H1 (cell line): ENCODE measurements around the gene EPS8. TPM values are rescaled to one million over a fixed set of nuclear protein-coding genes. Genes with fewer than 3 reads are reported as not detected.

Source experiments
- CTCF ChIA-PET: fragments of 300-600 bp; sonication (Branson Sonifier 250); formaldehyde crosslinking; loops from one replicate; lab custom pipeline; 2021; ENCODE audit not compliant: partially characterized antibody; lab: Charles Lee
- POLR2A ChIA-PET: fragments of 300-600 bp; sonication (Branson Sonifier 250); formaldehyde crosslinking; loops from one replicate; lab custom pipeline; 2021; ENCODE audit warnings: inconsistent platforms; ENCODE audit not compliant: partially characterized antibody; lab: Charles Lee
- DNase-seq, 2 experiments: peaks; one replicate each; pipeline versions ENCODE4 v3.0.0 to v3.0.0-alpha.2; 2010 to 2022; ENCODE audit warnings: low spot score in 2 of 2, low read depth in 1 of 2, mixed read lengths in 1 of 2
- FAIRE-seq: peaks from 2 replicates; lab custom pipeline; 2011; peaks lifted over from hg19 to GRCh38; lab: Jason Lieb, UNC
- H2AFZ ChIP-seq: 2 replicates; pipeline ENCODE4 v1.8.1; 2012; ENCODE audit warnings: low read length, inconsistent platforms
- H2AK5ac ChIP-seq: 2 replicates; pipeline ENCODE4 v1.6.1; 2013; ENCODE audit warnings: low read depth, low read length
- H2BK120ac ChIP-seq: replicated peaks from 2 replicates; pipeline ENCODE3; 2013; ENCODE audit warnings: low read depth, low read length, inconsistent platforms
- H2BK12ac ChIP-seq: 2 replicates; pipeline ENCODE4 v1.6.1; 2013; ENCODE audit warnings: low read depth, low read length
- H2BK15ac ChIP-seq: 2 replicates; pipeline ENCODE4 v1.6.1; 2013; ENCODE audit warnings: low read length
- H2BK20ac ChIP-seq: 2 replicates; pipeline ENCODE4 v1.6.1; 2013; ENCODE audit warnings: low read length
- H2BK5ac ChIP-seq: 2 replicates; pipeline ENCODE4 v1.6.1; 2013; ENCODE audit warnings: low read depth, low read length
- H3K14ac ChIP-seq: 2 replicates; pipeline ENCODE4 v1.6.1; 2013; ENCODE audit warnings: inconsistent platforms; ENCODE audit not compliant: insufficient read length
- H3K18ac ChIP-seq: 2 replicates; pipeline ENCODE4 v1.6.1; 2013; ENCODE audit warnings: low read length; ENCODE audit errors: extremely low read depth
- H3K23ac ChIP-seq: 2 replicates; pipeline ENCODE4 v1.6.1; 2013; ENCODE audit warnings: inconsistent platforms; ENCODE audit not compliant: insufficient read length
- H3K23me2 ChIP-seq: 2 replicates; pipeline ENCODE4 v1.6.1; 2013; ENCODE audit warnings: low read depth, low read length
- H3K27ac ChIP-seq: 2 replicates; pipeline ENCODE4 v1.6.1; 2011; ENCODE audit warnings: low read depth, low read length, inconsistent platforms
- H3K27me3 ChIP-seq, 4 experiments: replicated peaks in 1 of 4; 1 replicate in 1 of 4; 2 replicates in 3 of 4; pipeline versions ENCODE4 v1.6.1 to v1.8.1; 2011 to 2013; ENCODE audit warnings: low read length in 3 of 4, mild to moderate bottlenecking in 3 of 4, inconsistent platforms in 2 of 4, mixed read lengths in 2 of 4, moderate library complexity in 1 of 4; ENCODE audit not compliant: control insufficient read depth in 3 of 4, insufficient read depth in 3 of 4; ENCODE audit errors: extremely low read depth in 1 of 4
- H3K36me3 ChIP-seq, 4 experiments: 2 replicates each; pipeline versions ENCODE4 v1.6.1 to v1.8.1; 2011 to 2013; ENCODE audit warnings: mild to moderate bottlenecking in 4 of 4, low read length in 3 of 4, moderate library complexity in 2 of 4, control low read depth in 1 of 4, inconsistent platforms in 1 of 4; ENCODE audit not compliant: insufficient read depth in 4 of 4, control insufficient read depth in 2 of 4
- H3K4ac ChIP-seq: replicated peaks from 2 replicates; pipeline ENCODE3; 2013; ENCODE audit warnings: low read length, low read depth, mixed read lengths, inconsistent platforms; ENCODE audit not compliant: insufficient read length
- H3K4me1 ChIP-seq, 4 experiments: replicated peaks in 1 of 4; 1 replicate in 1 of 4; 2 replicates in 3 of 4; pipeline versions ENCODE4 v1.6.1 to v1.8.1; 2011 to 2013; ENCODE audit warnings: low read length in 3 of 4, inconsistent platforms in 2 of 4, mixed read lengths in 1 of 4; ENCODE audit not compliant: insufficient read depth in 4 of 4, control insufficient read depth in 3 of 4
- H3K4me2 ChIP-seq, 2 experiments: 2 replicates each; pipeline versions ENCODE4 v1.6.1 to v1.8.1; 2011 to 2013; ENCODE audit warnings: low read depth in 2 of 2, low read length in 2 of 2, control low read depth in 1 of 2, inconsistent platforms in 1 of 2, mild to moderate bottlenecking in 1 of 2; ENCODE audit not compliant: insufficient read depth in 1 of 2
- H3K4me3 ChIP-seq, 4 experiments: fragments of 200-600, 300-600 bp in 1 of 4; sonication (generic), shearing (Covaris generic), sonication (Bioruptor Twin) in 1 of 4; 2 replicates each; pipeline versions ENCODE4 v1.5.1 to v1.8.1; 2011 to 2016; ENCODE audit warnings: low read length in 4 of 4, low read depth in 3 of 4, control low read depth in 2 of 4, inconsistent platforms in 2 of 4, mild to moderate bottlenecking in 2 of 4, mixed read lengths in 1 of 4, moderate library complexity in 1 of 4; ENCODE audit not compliant: insufficient read depth in 2 of 4; ENCODE audit errors: extremely low read depth in 1 of 4
- H3K56ac ChIP-seq: replicated peaks from 2 replicates; pipeline ENCODE3; 2013; ENCODE audit warnings: low read depth, mild to moderate bottlenecking, mixed read lengths, low read length, inconsistent platforms; ENCODE audit not compliant: insufficient read length
- H3K79me1 ChIP-seq: 2 replicates; pipeline ENCODE4 v1.6.1; 2013; ENCODE audit warnings: low read depth, low read length, control low read depth
- H3K79me2 ChIP-seq, 2 experiments: 2 replicates each; pipeline versions ENCODE4 v1.6.1 to v1.8.1; 2012 to 2013; ENCODE audit warnings: low read length in 2 of 2, mild to moderate bottlenecking in 2 of 2, inconsistent platforms in 1 of 2; ENCODE audit not compliant: insufficient read depth in 2 of 2, control insufficient read depth in 1 of 2
- H3K9ac ChIP-seq, 4 experiments: replicated peaks in 1 of 4; 1 replicate in 1 of 4; 2 replicates in 3 of 4; pipeline versions ENCODE4 v1.6.1 to v1.8.1; 2011 to 2013; ENCODE audit warnings: low read depth in 3 of 4, low read length in 3 of 4, control low read depth in 2 of 4, mild to moderate bottlenecking in 2 of 4, moderate library complexity in 2 of 4, inconsistent platforms in 1 of 4; ENCODE audit errors: extremely low read depth in 1 of 4
- H3K9me3 ChIP-seq, 2 experiments: 2 replicates each; pipeline versions ENCODE4 v1.6.1 to v1.8.1; 2012 to 2013; ENCODE audit warnings: mild to moderate bottlenecking in 2 of 2, moderate library complexity in 2 of 2, control low read depth in 1 of 2, inconsistent platforms in 1 of 2, low read depth in 1 of 2, low read length in 1 of 2, mixed read lengths in 1 of 2; ENCODE audit not compliant: insufficient read depth in 2 of 2
- H4K20me1 ChIP-seq, 2 experiments: replicated peaks in 1 of 2; 2 replicates each; pipeline versions ENCODE3 to v1.8.1; 2011 to 2013; ENCODE audit warnings: inconsistent platforms in 2 of 2, low read length in 2 of 2, mild to moderate bottlenecking in 1 of 2; ENCODE audit not compliant: insufficient read depth in 2 of 2, control insufficient read depth in 1 of 2
- H4K5ac ChIP-seq: 2 replicates; pipeline ENCODE4 v1.6.1; 2013; ENCODE audit warnings: low read length, low read depth, mixed read lengths, inconsistent platforms; ENCODE audit not compliant: insufficient read length
- H4K8ac ChIP-seq: 2 replicates; pipeline ENCODE4 v1.8.0; 2013; ENCODE audit warnings: mild to moderate bottlenecking, moderate library complexity, low read length, inconsistent platforms; ENCODE audit not compliant: insufficient read depth; ENCODE audit errors: extremely low read depth
- H4K91ac ChIP-seq: replicated peaks from 2 replicates; pipeline ENCODE3; 2013; ENCODE audit warnings: low read length, mixed read lengths, inconsistent platforms; ENCODE audit not compliant: insufficient read length
- CTCF ChIP-seq, 3 experiments: IDR thresholded peaks; 1 replicate in 2 of 3; 2 replicates in 1 of 3; pipeline versions ENCODE4 v1.5.1 to v1.6.1; 2011; ENCODE audit warnings: low read length in 3 of 3, mild to moderate bottlenecking in 3 of 3, inconsistent platforms in 2 of 3, low read depth in 1 of 3, moderate library complexity in 1 of 3; ENCODE audit not compliant: insufficient read depth in 1 of 3; ENCODE audit errors: control extremely low read depth in 1 of 3
- FOSL1 ChIP-seq: IDR thresholded peaks from 2 replicates; pipeline ENCODE4 v1.6.1; 2011; ENCODE audit warnings: mild to moderate bottlenecking, low read depth, low read length, moderate library complexity; ENCODE audit not compliant: insufficient read depth
- MAX ChIP-seq: IDR thresholded peaks from 2 replicates; pipeline ENCODE4 v1.6.1; 2012; ENCODE audit warnings: inconsistent platforms
- RAD21 ChIP-seq, 2 experiments: IDR thresholded peaks in 1 of 2; conservative IDR thresholded peaks in 1 of 2; 2 replicates each; pipeline ENCODE4 v1.6.1; 2011; ENCODE audit warnings: low read depth in 2 of 2, low read length in 2 of 2, improper control_type of control experiment in 1 of 2, inconsistent platforms in 1 of 2, mild to moderate bottlenecking in 1 of 2, moderate library complexity in 1 of 2
- SIRT6 ChIP-seq: IDR thresholded peaks from one replicate; pipeline ENCODE4 v1.7.1; 2012; ENCODE audit warnings: low read length, inconsistent platforms
- TBP ChIP-seq: IDR thresholded peaks from 2 replicates; pipeline ENCODE4 v1.6.1; 2011; ENCODE audit warnings: low read depth, low read length, improper control_type of control experiment
- WGBS, 2 experiments: shearing (Covaris generic) in 1 of 2; methylation state at CpG; one replicate each; pipeline versions ENCODE4 v1.1.6 to v1.1.7; 2013 to 2015; ENCODE audit warnings: low lambda C conversion rate in 2 of 2, mixed read lengths in 2 of 2, inconsistent platforms in 1 of 2, low coverage in 1 of 2, missing lambda C conversion rate in 1 of 2; ENCODE audit not compliant: insufficient replicate concordance in 2 of 2, insufficient coverage in 1 of 2, insufficient read length in 1 of 2; ENCODE audit errors: extremely low coverage in 1 of 2, missing lambda C conversion rate in 1 of 2; 5-methylcytosine and 5-hydroxymethylcytosine counted together
- polyA plus RNA-seq, 7 experiments: library from polyadenylated mRNA; depleted of rRNA in 3 of 7; stranded (reverse) in 5 of 7; unstranded in 2 of 7; fragments of >200 nt in 5 of 7; fragments of 200-250 nt in 2 of 7; gene quantifications; 1 replicate in 5 of 7; 2 replicates in 1 of 7; 4 replicates in 1 of 7; pipeline versions ENCODE4 v1.2.1 to v1.2.3, GENCODE V29; 2011 to 2013; ENCODE audit warnings: missing spikeins in 2 of 7, mixed read lengths in 2 of 7
- total RNA-seq: library from RNA; stranded (reverse); fragmentation: NEBNext Ultra II Directional; extraction: Animal tissue kit (Norgen Biotek cat#: 25700); gene quantifications from 2 replicates; pipeline ENCODE4 v1.2.1, GENCODE V29; 2021

EPS8 gene
- total and polyA plus RNA-seq, 2 of the 8 experiments (the other 6 are each of a cell fraction or from before 2014, with no cell fraction given) = 3.0 to 4.6 TPM

GRCh38 chr12:15636060-15636890 is 152.9 kb downstream of the EPS8 start:
- no peak overlapping the region for H3K56ac ChIP-seq
- no peaks in the 10 kb centered on the region for H3K79me2 ChIP-seq
- H3K4me1 ChIP-seq = peaks cover 0 to 5% (median 2%) of the 10 kb centered on the region in 4 experiments; a peak in 1 of 7 replicates
- no peaks in the 10 kb centered on the region for H3K79me1 ChIP-seq
- no peaks in the 10 kb centered on the region for H4K20me1 ChIP-seq
- no peak overlapping the region for H3K4ac ChIP-seq
- no peak overlapping the region for H2BK12ac ChIP-seq
- H3K9me3 ChIP-seq = no peaks in the 10 kb centered on the region
- H2BK15ac ChIP-seq = no peak overlapping the region
- POLR2A ChIA-PET = no interaction called here
- H3K23ac ChIP-seq = no peak overlapping the region
- H3K27ac ChIP-seq = no peak overlapping the region
- TF ChIP-seq CTCF (IDR thresholded peaks at IDR 0.05; ENCODE audit: control extremely low read depth in 1 of 3, insufficient read depth in 1 of 3, low read depth in 1 of 3, low read length in 3 of 3) (no peak), RAD21 (IDR thresholded peaks at IDR 0.05 in 1 of 2, conservative IDR thresholded peaks at IDR 0.05 in 1 of 2; ENCODE audit: low read depth in 2 of 2, low read length in 2 of 2) (no peak), SIRT6 (no peak), MAX (no peak), TBP (no peak), FOSL1 (no peak)
- TF ChIP-seq, all 59 proteins: peak for 0
- no peak overlapping the region for H4K91ac ChIP-seq
- CTCF ChIA-PET = no interaction called here
- H2AK5ac ChIP-seq = no peak overlapping the region
- no peak for FAIRE-seq
- no peaks in the 10 kb centered on the region for H3K36me3 ChIP-seq
- H2BK20ac ChIP-seq = no peak overlapping the region
- no peak overlapping the region for H3K14ac ChIP-seq
- DNase-seq = no peak
- H4K8ac ChIP-seq = no peak overlapping the region
- no peak overlapping the region for H3K9ac ChIP-seq
- H3K18ac ChIP-seq = no peak overlapping the region
- no peaks in the 10 kb centered on the region for H3K27me3 ChIP-seq
- no peak overlapping the region for H3K4me3 ChIP-seq
- H2BK120ac ChIP-seq = no peak overlapping the region
- no peak overlapping the region for H3K4me2 ChIP-seq
- WGBS, 2 experiments = 71% methylated on average over 1 of the region's 1 CpG; no CpG with 5 or more reads in 1 of the 2 experiments
- H4K5ac ChIP-seq = no peak overlapping the region
- H3K23me2 ChIP-seq = no peaks in the 10 kb centered on the region
- no peak overlapping the region for H2BK5ac ChIP-seq
- no peak overlapping the region for H2AFZ ChIP-seq
